Mesendoderm (in vitro differentiated cells): ENCODE measurements around the gene GPAT2.
"Not testable (repeated sequence)": the region's sequence is repeated elsewhere in the genome, so short reads cannot be mapped to it uniquely, and the experiment has no call there.

Experiments used
- DNase-seq: peaks from one replicate; pipeline ENCODE4 v3.0.0; 2013
- H2AK5ac ChIP-seq: 2 replicates; pipeline ENCODE4 v1.6.1; 2013; ENCODE audit warnings: low read length, inconsistent platforms
- H2BK120ac ChIP-seq: 2 replicates; pipeline ENCODE4 v1.6.1; 2013; ENCODE audit warnings: low read depth, mild to moderate bottlenecking, low read length, moderate library complexity, mixed read lengths
- H2BK15ac ChIP-seq: replicated peaks from 2 replicates; pipeline ENCODE4 v1.6.1; 2013; ENCODE audit warnings: low read depth, mild to moderate bottlenecking, moderate library complexity
- H2BK5ac ChIP-seq: 2 replicates; pipeline ENCODE4 v1.6.1; 2013; ENCODE audit warnings: low read length, inconsistent platforms
- H3K18ac ChIP-seq: 2 replicates; pipeline ENCODE4 v1.6.1; 2013; ENCODE audit warnings: mild to moderate bottlenecking, low read length, mixed read lengths
- H3K23ac ChIP-seq: one replicate; pipeline ENCODE4 v1.6.1; 2013; ENCODE audit warnings: low read length
- H3K27ac ChIP-seq: 2 replicates; pipeline ENCODE4 v1.5.1; 2013; ENCODE audit warnings: low read depth, mild to moderate bottlenecking, inconsistent platforms, low read length, moderate library complexity
- H3K27me3 ChIP-seq: 2 replicates; pipeline ENCODE4 v1.6.1; 2013; ENCODE audit warnings: low read length, control low read depth, mild to moderate bottlenecking, inconsistent platforms; ENCODE audit not compliant: insufficient read depth, poor library complexity
- H3K36me3 ChIP-seq: 2 replicates; pipeline ENCODE4 v1.6.1; 2013; ENCODE audit warnings: low read length, inconsistent platforms; ENCODE audit not compliant: control insufficient read depth, insufficient read depth
- H3K4ac ChIP-seq: one replicate; pipeline ENCODE4 v1.6.1; 2013; ENCODE audit warnings: low read depth, mild to moderate bottlenecking, low read length, moderate library complexity
- H3K4me1 ChIP-seq: 2 replicates; pipeline ENCODE4 v1.6.1; 2013; ENCODE audit warnings: low read depth, low read length, inconsistent platforms; ENCODE audit not compliant: control insufficient read depth
- H3K4me2 ChIP-seq: 2 replicates; pipeline ENCODE4 v1.6.1; 2013; ENCODE audit warnings: low read length
- H3K4me3 ChIP-seq: 2 replicates; pipeline ENCODE4 v1.5.1; 2013; ENCODE audit warnings: mild to moderate bottlenecking, low read length
- H3K56ac ChIP-seq: one replicate; pipeline ENCODE4 v1.6.1; 2013; ENCODE audit warnings: low read length
- H3K79me1 ChIP-seq: 2 replicates; pipeline ENCODE4 v1.6.1; 2013; ENCODE audit warnings: low read length, inconsistent platforms
- H3K79me2 ChIP-seq: 2 replicates; pipeline ENCODE4 v1.6.1; 2013; ENCODE audit warnings: mild to moderate bottlenecking, low read length; ENCODE audit not compliant: control insufficient read depth, insufficient read depth
- H3K9ac ChIP-seq: 2 replicates; pipeline ENCODE4 v1.6.1; 2013; ENCODE audit warnings: low read length, inconsistent platforms
- H4K5ac ChIP-seq: one replicate; pipeline ENCODE4 v1.6.1; 2013; ENCODE audit warnings: low read length
- H4K8ac ChIP-seq: one replicate; pipeline ENCODE4 v1.6.1; 2013; ENCODE audit warnings: low read depth, mild to moderate bottlenecking, control low read depth, low read length, moderate library complexity
- WGBS: extraction: QIAGEN DNeasy Blood & Tissue Kit; methylation state at CpG from one replicate; pipeline ENCODE4 v1.1.7; 2013; ENCODE audit warnings: low lambda C conversion rate, missing lambda C conversion rate; ENCODE audit not compliant: insufficient coverage; ENCODE audit errors: extremely low coverage; 5-methylcytosine and 5-hydroxymethylcytosine counted together

Gene GPAT2

GRCh38 chr2:96075199-96075771 lies 40.6 kb upstream of the GPAT2 start:
- H3K4me3 ChIP-seq: no peak overlapping the region
- H3K4me2 ChIP-seq: no peak overlapping the region
- no peak overlapping the region for H3K27ac ChIP-seq
- no peak overlapping the region for H2BK5ac ChIP-seq
- no peak overlapping the region for H3K4ac ChIP-seq
- H4K8ac ChIP-seq: no peak overlapping the region
- H3K9ac ChIP-seq: no peak overlapping the region
- H3K23ac ChIP-seq: no peak overlapping the region
- H4K5ac ChIP-seq: no peak overlapping the region
- no peaks in the 10 kb centered on the region for H3K4me1 ChIP-seq
- no peaks in the 10 kb centered on the region for H3K79me1 ChIP-seq
- H3K27me3 ChIP-seq: no peaks in the 10 kb centered on the region
- H2AK5ac ChIP-seq: no peak overlapping the region
- WGBS: no CpG with 5 or more reads among the region's 2 CpGs
- H3K18ac ChIP-seq: no peak overlapping the region
- H3K56ac ChIP-seq: no peak overlapping the region
- no peak for DNase-seq
- no peak overlapping the region for H2BK120ac ChIP-seq
- no peaks in the 10 kb centered on the region for H3K79me2 ChIP-seq
- H3K36me3 ChIP-seq: no peaks in the 10 kb centered on the region
- H2BK15ac ChIP-seq: no peak overlapping the region

GRCh38 chr2:96074156-96074555 lies 39.4 kb upstream of the GPAT2 start:
- Histone ChIP-seq H2BK15ac (no peak overlapping the region), H3K56ac (no peak overlapping the region), H3K27me3 (no peaks in the 10 kb centered on the region), H3K4me3 (no peak overlapping the region), H3K18ac (no peak overlapping the region), H3K79me1 (no peaks in the 10 kb centered on the region), H3K4me2 (no peak overlapping the region), H3K23ac (no peak overlapping the region), H3K36me3 (no peaks in the 10 kb centered on the region), H3K4ac (no peak overlapping the region), H3K4me1 (no peaks in the 10 kb centered on the region), H3K79me2 (no peaks in the 10 kb centered on the region), H4K5ac (no peak overlapping the region), H2AK5ac (no peak overlapping the region), H3K27ac (no peak overlapping the region), H4K8ac (no peak overlapping the region), H2BK5ac (no peak overlapping the region), H3K9ac (no peak overlapping the region), H2BK120ac (no peak overlapping the region)
- no peak for DNase-seq
- no CpG with 5 or more reads among the region's 6 CpGs for WGBS

GRCh38 chr2:96073170-96073775 lies 38.6 kb upstream of the GPAT2 start:
- no peak overlapping the region for H4K8ac ChIP-seq
- H2BK120ac ChIP-seq: no peak overlapping the region
- no peak overlapping the region for H4K5ac ChIP-seq
- H3K18ac ChIP-seq: no peak overlapping the region
- H3K9ac ChIP-seq: no peak overlapping the region
- no peak overlapping the region for H2AK5ac ChIP-seq
- H2BK15ac ChIP-seq: no peak overlapping the region
- no peaks in the 10 kb centered on the region for H3K79me1 ChIP-seq
- H3K4me3 ChIP-seq: no peak overlapping the region
- no peak overlapping the region for H3K27ac ChIP-seq
- H2BK5ac ChIP-seq: no peak overlapping the region
- no peaks in the 10 kb centered on the region for H3K4me1 ChIP-seq
- no peaks in the 10 kb centered on the region for H3K36me3 ChIP-seq
- no peaks in the 10 kb centered on the region for H3K79me2 ChIP-seq
- no peak for DNase-seq
- H3K27me3 ChIP-seq: no peaks in the 10 kb centered on the region
- H3K23ac ChIP-seq: no peak overlapping the region
- no CpG with 5 or more reads among the region's 7 CpGs for WGBS
- no peak overlapping the region for H3K4me2 ChIP-seq
- no peak overlapping the region for H3K56ac ChIP-seq
- H3K4ac ChIP-seq: no peak overlapping the region

GRCh38 chr2:96072746-96073145 lies 38.0 kb upstream of the GPAT2 start:
- no peaks in the 10 kb centered on the region for H3K79me2 ChIP-seq
- H3K4me1 ChIP-seq: no peaks in the 10 kb centered on the region
- no peak overlapping the region for H3K4me3 ChIP-seq
- no peak overlapping the region for H4K5ac ChIP-seq
- H2AK5ac ChIP-seq: no peak overlapping the region
- H2BK120ac ChIP-seq: no peak overlapping the region
- H3K79me1 ChIP-seq: no peaks in the 10 kb centered on the region
- H3K56ac ChIP-seq: no peak overlapping the region
- no peak overlapping the region for H3K4me2 ChIP-seq
- no peak overlapping the region for H3K27ac ChIP-seq
- no peak overlapping the region for H3K18ac ChIP-seq
- no peak overlapping the region for H3K23ac ChIP-seq
- H4K8ac ChIP-seq: no peak overlapping the region
- no peak overlapping the region for H3K9ac ChIP-seq
- DNase-seq: no peak
- no peak overlapping the region for H2BK15ac ChIP-seq
- no peaks in the 10 kb centered on the region for H3K27me3 ChIP-seq
- no peak overlapping the region for H2BK5ac ChIP-seq
- no peak overlapping the region for H3K4ac ChIP-seq
- WGBS: no CpG with 5 or more reads among the region's 11 CpGs
- no peaks in the 10 kb centered on the region for H3K36me3 ChIP-seq

- H3K18ac ChIP-seq, H3K36me3 ChIP-seq, H3K23ac ChIP-seq, H2AK5ac ChIP-seq, H4K8ac ChIP-seq, H2BK5ac ChIP-seq, H3K79me2 ChIP-seq, H3K4me1 ChIP-seq, H3K4ac ChIP-seq, H2BK15ac ChIP-seq, H3K27ac ChIP-seq, DNase-seq, H3K79me1 ChIP-seq, H3K4me3 ChIP-seq, H3K56ac ChIP-seq, H3K27me3 ChIP-seq, H3K9ac ChIP-seq, H2BK120ac ChIP-seq, H3K4me2 ChIP-seq, H4K5ac ChIP-seq: not testable (repeated sequence)
- no CpG with 5 or more reads among the region's 8 CpGs for WGBS
Measured at GRCh38 chr2:96071977-96072491, 37.3 kb upstream of the GPAT2 start.
